Stomach (tissue), 4 donors: ENCODE measurements around the gene UGT1A6.

Source experiments
- EP300 ChIP-seq: sonication (generic); formaldehyde crosslinking; IDR thresholded peaks from one replicate; pipeline ENCODE4 v1.6.1; 2017; ENCODE audit warnings: antibody characterized with exemption
- POLR2A ChIP-seq, 4 donors: fragments of 450-650 bp; IDR thresholded peaks; one replicate each; pipeline ENCODE4 v1.6.1; 2016; ENCODE audit warnings: antibody characterized with exemption in 4 of 4, control low read depth in 2 of 4, mild to moderate bottlenecking in 1 of 4, moderate library complexity in 1 of 4
- POLR2AphosphoS5 ChIP-seq, 3 donors: sonication (generic); formaldehyde crosslinking; IDR thresholded peaks; one replicate each; pipeline ENCODE4 v1.6.1; 2016; ENCODE audit warnings: antibody characterized with exemption in 3 of 3
- TF ChIP-seq, protein P1 (sequence below), 7 experiments: fragments of 450-650 bp in 4 of 7; fragments of 200-600 bp in 3 of 7; sonication (generic) in 3 of 7; IDR thresholded peaks; one replicate each; pipeline ENCODE4 v1.5.1; 2016 to 2019; ENCODE audit warnings: antibody characterized with exemption in 7 of 7, control low read depth in 2 of 7, mild to moderate bottlenecking in 1 of 7

DNA sequence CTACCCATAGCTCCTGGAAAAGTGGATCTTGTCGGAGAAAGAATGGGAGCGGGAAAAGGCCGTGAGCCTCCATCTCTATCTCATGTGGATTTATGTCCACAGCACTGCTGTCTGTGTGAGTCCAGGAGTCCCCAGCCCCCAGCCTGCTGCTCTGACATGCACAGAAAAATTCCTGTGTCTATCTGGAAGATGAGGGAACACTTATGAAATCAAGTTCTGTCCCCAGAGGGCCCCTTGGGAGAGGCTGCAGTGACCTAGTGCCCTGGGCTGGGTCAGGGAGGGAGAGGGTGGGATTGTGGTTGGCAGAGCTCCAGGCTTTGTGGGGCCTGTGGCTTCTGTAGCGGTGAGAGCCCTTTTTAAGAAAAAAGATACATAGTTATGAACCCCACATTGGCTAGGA is 124.1 kb downstream of the UGT1A6 start:
- TF ChIP-seq, protein P1, sequence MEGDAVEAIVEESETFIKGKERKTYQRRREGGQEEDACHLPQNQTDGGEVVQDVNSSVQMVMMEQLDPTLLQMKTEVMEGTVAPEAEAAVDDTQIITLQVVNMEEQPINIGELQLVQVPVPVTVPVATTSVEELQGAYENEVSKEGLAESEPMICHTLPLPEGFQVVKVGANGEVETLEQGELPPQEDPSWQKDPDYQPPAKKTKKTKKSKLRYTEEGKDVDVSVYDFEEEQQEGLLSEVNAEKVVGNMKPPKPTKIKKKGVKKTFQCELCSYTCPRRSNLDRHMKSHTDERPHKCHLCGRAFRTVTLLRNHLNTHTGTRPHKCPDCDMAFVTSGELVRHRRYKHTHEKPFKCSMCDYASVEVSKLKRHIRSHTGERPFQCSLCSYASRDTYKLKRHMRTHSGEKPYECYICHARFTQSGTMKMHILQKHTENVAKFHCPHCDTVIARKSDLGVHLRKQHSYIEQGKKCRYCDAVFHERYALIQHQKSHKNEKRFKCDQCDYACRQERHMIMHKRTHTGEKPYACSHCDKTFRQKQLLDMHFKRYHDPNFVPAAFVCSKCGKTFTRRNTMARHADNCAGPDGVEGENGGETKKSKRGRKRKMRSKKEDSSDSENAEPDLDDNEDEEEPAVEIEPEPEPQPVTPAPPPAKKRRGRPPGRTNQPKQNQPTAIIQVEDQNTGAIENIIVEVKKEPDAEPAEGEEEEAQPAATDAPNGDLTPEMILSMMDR (IDR thresholded peaks at IDR 0.05): no peak
- no peak for TF ChIP-seq POLR2A (IDR thresholded peaks at IDR 0.05)
- TF ChIP-seq EP300: no peak
- TF ChIP-seq POLR2AphosphoS5 (IDR thresholded peaks at IDR 0.05): no peak
